Measurements from ENCODE around the gene EEF1E1. TPM values are rescaled to one million over a fixed set of nuclear protein-coding genes. Genes with fewer than 3 reads are reported as not detected.

The EEF1E1 gene
- total RNA-seq, 2 donors from 2014 or later = 31.3 to 73.9 TPM

DNA sequence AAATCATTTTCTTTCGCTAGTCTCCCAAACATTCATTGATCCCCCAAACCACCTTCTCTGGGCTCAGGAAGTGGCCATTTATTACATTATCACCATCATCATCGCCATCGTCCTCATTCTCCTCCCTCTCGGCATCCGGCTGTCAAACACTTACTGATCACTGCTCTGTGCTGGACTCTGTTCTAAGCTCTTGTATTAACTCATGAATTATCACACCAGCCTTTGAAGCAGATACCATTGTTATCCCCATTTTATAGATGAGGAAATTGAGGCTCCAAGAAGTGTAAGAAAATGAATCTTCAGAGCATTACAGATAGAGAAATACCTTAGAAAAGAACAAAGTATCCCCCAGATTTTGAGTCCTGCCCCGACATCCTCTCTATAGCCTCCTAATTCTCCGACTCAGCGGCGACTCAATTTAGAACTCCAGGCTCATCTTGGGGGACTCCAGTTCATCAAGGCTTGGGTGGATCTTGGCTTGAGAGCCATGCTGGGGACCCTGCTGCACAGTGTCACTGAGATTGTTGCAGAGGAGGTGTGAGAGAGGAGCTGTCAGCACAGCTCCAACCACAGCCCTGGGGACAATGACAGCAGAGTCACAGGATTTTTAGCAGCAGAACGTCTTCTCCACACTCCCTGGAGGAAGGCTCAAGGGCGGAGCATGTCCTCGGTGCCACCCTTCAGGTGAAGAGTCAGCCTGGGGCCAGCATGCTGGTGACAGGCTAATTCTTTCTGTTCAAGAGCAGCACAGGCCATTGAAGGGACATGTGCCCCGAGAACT lies 6.6 kb upstream of the EEF1E1 start:
- no peak overlapping the region for H3K4me3 Mint-ChIP-seq
- H3K27me3 Mint-ChIP-seq = peaks cover 36% of the 10 kb centered on the region
- no peaks in the 10 kb centered on the region for H3K4me1 Mint-ChIP-seq
- ATAC-seq (replicated peaks) = no peak
- no peaks in the 10 kb centered on the region for H3K9me3 Mint-ChIP-seq
- no peak overlapping the region for H3K27ac Mint-ChIP-seq
- H3K36me3 Mint-ChIP-seq (ENCODE audit: low read depth) = no peaks in the 10 kb centered on the region

DNA sequence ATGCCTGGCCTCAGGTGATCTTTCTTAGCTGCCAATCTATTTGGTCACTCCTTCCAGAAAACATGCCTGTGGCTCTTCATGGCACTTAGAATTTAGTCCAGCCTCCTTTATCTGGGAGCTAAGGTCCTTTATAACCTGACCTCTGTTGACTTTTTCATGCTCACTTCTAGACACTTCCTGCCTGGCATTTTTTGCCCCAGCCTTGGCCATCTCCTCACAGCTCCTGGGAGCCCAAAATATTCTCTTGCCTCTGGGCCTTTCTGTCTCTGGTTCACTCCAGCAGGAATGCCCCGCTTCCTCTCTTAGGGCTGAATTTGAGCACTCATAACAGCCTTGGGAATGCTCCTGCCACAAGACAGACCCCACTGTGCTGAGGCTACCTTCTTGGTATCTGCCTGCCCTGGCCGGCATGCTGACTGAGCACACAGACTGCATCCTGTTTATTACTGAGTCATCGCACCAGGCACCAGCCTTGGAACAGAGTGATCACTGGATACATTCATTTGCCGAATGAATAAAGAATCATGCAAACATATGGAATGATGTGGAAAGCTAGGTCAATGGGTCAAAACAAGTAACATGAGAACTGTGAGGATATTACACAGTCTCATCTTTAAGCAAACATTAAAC lies 5.8 kb upstream of the EEF1E1 start:
- H3K9me3 Mint-ChIP-seq = no peaks in the 10 kb centered on the region
- no peak for ATAC-seq (replicated peaks)
- H3K27me3 Mint-ChIP-seq = peaks cover 36% of the 10 kb centered on the region
- H3K4me1 Mint-ChIP-seq = no peaks in the 10 kb centered on the region
- no peak overlapping the region for H3K4me3 Mint-ChIP-seq
- no peaks in the 10 kb centered on the region for H3K36me3 Mint-ChIP-seq (ENCODE audit: low read depth)
- H3K27ac Mint-ChIP-seq = no peak overlapping the region

DNA sequence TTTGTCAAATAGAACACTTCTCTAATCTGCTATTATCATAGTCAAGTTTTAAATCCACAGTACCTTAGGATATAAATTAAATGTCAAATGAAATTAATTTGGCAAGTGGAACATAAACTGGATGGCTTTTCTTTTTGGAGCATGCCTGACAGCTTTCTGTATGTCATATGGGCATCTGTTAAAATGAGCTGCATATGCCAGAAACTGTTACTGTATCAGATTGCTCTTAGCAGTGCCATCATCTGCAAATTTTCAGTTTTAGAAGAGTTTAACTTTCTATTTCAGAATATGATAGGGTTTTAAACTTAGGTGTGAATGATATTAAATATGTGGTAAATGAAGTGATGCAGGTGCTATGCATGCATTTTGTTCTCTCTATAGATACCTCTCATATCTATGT lies 3.4 kb upstream of the EEF1E1 start:
- Mint-ChIP-seq H3K4me3 (no peak overlapping the region), H3K36me3 (ENCODE audit: low read depth) (peaks cover 16% of the 10 kb centered on the region), H3K27me3 (peaks cover 36% of the 10 kb centered on the region), H3K4me1 (peaks cover 12% of the 10 kb centered on the region), H3K9me3 (no peaks in the 10 kb centered on the region), H3K27ac (no peak overlapping the region)
- ATAC-seq (replicated peaks) = no peak

DNA sequence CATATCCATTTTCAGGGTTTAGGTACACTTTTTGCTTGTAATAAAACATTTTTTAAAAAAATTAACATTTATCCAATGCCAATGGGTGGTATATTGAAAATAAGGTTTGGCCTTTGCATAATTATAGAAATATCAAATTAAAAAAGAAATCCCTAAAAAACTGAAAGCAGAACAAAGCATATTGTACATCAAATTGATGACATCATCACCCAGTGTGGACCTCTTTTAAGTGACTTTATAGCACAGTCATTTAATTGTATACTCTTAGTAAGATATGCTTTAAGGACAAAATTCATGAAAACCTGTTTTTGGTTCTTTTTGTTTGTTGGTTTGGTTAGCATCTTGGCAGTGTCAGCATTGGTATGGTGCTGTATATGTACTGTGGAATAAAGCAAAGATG lies 1.4 kb upstream of the EEF1E1 start:
- Mint-ChIP-seq H3K27me3 (peaks cover 23% of the 10 kb centered on the region), H3K4me1 (peaks cover 21% of the 10 kb centered on the region), H3K4me3 (no peak overlapping the region), H3K9me3 (no peaks in the 10 kb centered on the region), H3K36me3 (ENCODE audit: low read depth) (peaks cover 36% of the 10 kb centered on the region), H3K27ac (no peak overlapping the region)
- ATAC-seq (replicated peaks) = no peak

DNA sequence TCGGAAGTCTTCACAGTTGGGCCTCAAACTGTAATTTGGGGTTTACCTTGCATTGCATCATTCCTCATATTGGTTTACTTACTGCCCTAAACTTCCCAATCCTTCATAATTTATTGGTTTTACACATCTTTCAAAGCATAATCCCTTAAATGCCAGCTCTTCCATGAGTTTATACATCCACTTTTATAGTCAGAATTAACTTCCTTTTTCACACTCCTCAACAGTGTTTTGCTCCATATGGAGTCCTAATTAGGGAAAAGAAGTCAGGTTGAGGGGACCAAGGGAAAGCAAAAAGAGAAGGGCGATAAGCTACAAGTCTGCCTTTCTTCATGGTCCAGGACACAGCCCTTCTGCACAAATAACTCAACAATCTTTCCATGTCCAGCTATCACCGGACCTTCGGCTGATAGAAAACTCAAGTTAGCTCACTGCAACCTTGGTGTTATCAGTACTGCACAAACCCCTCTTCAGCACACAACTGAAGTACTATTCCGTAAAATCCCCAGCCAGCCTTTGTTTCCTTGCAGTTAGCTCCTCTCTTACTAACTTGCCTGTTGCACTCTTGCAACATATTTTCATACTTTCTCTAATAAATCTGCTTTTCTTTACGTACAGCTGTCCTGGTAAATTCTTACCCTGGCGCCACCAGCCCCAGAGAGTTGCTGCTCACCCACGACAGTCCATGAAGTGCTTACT lies 2.0 kb downstream of the EEF1E1 start:
- Mint-ChIP-seq H3K27me3 (no peaks in the 10 kb centered on the region), H3K27ac (peak overlapping the region; percentile 37), H3K4me1 (peaks cover 21% of the 10 kb centered on the region), H3K4me3 (peak overlapping the region; percentile 94), H3K9me3 (no peaks in the 10 kb centered on the region), H3K36me3 (ENCODE audit: low read depth) (peaks cover 68% of the 10 kb centered on the region)
- no peak for ATAC-seq (replicated peaks)

DNA sequence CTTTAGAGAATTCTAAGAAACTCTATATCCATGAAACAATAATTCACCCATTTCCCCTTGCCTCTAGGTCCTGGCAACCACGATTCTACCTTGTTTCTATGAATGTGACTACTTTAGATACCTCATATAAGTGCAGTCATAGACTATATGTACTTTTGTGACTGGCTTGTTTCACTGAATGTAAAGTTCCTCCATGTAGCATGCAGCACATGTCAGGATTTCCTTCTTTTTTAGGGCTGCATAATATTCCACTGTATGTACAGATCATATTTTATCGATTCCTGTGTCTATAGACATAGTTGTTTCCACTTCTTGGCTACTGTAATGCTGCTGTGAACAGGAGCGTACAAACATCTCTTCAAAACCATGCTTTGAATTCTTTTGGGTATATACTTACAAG lies 11.7 kb downstream of the EEF1E1 start:
- ATAC-seq (replicated peaks) = no peak
- Mint-ChIP-seq H3K36me3 (ENCODE audit: low read depth) (peaks cover 96% of the 10 kb centered on the region), H3K4me3 (no peak overlapping the region), H3K27ac (no peak overlapping the region), H3K27me3 (no peaks in the 10 kb centered on the region), H3K9me3 (peaks cover 6% of the 10 kb centered on the region), H3K4me1 (peaks cover 27% of the 10 kb centered on the region)

DNA sequence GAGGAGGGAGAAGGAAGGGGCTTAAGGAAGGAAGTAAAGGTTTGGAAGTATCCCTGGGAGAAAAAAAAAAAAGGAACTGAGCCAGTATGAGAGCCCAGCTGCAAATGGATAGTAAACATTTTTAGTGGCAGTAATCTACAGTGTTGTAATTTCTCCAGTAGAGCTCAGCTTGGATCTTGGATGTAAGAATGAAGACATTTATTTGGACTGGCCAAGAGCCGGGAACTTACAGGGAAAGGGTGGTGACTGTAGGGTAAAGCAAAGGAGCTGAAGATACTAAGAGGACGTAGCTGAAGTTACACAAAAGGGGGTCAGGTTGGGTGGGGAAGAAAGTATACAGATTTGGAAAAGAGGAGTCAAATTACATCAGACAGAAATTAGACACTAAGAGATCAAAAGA lies 13.5 kb downstream of the EEF1E1 start:
- Mint-ChIP-seq H3K27ac (peak overlapping the region; percentile 42), H3K36me3 (ENCODE audit: low read depth) (peaks cover 88% of the 10 kb centered on the region), H3K27me3 (no peaks in the 10 kb centered on the region), H3K4me3 (no peak overlapping the region), H3K4me1 (peaks cover 27% of the 10 kb centered on the region), H3K9me3 (peaks cover 6% of the 10 kb centered on the region)
- ATAC-seq (replicated peaks) = no peak

DNA sequence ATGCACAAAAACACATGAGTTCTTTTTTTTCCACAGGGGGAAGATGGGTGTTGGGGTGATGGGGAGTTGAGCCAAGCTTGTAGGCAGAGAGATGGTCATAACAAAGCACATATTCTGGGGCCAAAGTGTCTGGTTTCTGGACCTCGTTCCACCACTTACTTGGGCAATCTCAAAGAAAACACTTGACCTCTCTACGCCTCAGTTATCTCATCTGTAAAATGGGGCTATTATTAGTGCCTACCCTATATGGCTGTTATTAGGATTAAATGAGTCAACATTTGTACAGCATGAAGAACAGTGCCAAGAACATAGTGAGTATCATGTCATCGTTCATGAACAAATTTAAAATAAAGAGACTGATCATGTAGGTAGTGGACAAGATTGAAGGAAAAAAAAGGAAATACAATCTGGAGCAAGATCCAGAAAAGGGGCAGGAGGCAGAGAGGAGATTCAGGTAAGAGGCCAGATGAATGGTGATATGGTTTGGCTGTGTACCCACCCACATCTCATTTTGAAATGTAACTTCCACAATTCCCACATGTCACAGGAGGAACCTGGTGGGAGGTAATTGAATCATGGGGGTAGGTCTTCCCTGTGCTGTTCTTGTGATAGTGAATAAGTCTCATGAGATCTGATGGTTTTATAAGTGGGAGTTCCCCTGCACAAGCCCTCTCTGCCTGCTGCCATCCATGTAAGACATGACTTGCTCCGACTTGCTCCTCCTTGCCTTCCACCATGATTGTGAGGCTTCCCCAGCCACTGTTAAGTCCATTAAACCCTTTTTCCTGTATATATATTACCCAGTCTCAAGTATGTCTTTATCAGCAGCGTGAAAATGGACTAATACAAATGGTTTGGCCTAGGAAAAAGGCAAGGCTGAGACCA lies 14.2 kb downstream of the EEF1E1 start:
- H3K27ac Mint-ChIP-seq = peak overlapping the region; percentile 42
- no peak for ATAC-seq (replicated peaks)
- H3K9me3 Mint-ChIP-seq = peaks cover 6% of the 10 kb centered on the region
- H3K36me3 Mint-ChIP-seq (ENCODE audit: low read depth) = peaks cover 88% of the 10 kb centered on the region
- no peaks in the 10 kb centered on the region for H3K27me3 Mint-ChIP-seq
- H3K4me1 Mint-ChIP-seq = peaks cover 33% of the 10 kb centered on the region
- no peak overlapping the region for H3K4me3 Mint-ChIP-seq

DNA sequence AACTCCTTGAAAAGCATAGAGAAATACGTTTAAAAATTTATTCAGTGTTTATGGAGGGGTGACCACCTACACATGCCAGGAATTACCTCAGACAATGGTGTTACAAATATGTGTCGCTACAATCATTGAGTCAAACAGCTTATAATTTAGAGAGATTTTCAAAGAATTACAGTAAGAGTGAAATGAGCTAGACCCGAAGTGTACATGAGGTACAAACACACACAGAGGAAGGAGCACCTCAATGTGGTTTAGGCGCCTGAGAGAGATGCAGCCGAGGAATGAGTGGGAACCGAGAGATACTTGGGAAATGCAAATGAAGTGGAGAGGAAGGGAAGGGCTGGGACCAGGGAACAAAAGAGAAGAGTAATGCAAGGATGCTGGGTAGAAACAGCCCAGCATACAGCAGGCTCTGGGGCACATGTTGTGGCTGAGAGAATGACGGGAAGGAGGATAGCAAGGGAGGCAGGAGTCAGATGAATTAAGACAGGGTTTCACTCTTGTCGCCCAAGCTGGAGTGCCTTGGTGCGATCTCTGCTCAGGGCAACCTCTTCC lies 15.5 kb downstream of the EEF1E1 start:
- Mint-ChIP-seq H3K4me1 (peaks cover 33% of the 10 kb centered on the region), H3K36me3 (ENCODE audit: low read depth) (peaks cover 86% of the 10 kb centered on the region), H3K9me3 (peaks cover 6% of the 10 kb centered on the region), H3K4me3 (peak overlapping the region; percentile 6), H3K27me3 (no peaks in the 10 kb centered on the region), H3K27ac (peak overlapping the region; percentile 50)
- peak; percentile 81 for ATAC-seq (replicated peaks)

DNA sequence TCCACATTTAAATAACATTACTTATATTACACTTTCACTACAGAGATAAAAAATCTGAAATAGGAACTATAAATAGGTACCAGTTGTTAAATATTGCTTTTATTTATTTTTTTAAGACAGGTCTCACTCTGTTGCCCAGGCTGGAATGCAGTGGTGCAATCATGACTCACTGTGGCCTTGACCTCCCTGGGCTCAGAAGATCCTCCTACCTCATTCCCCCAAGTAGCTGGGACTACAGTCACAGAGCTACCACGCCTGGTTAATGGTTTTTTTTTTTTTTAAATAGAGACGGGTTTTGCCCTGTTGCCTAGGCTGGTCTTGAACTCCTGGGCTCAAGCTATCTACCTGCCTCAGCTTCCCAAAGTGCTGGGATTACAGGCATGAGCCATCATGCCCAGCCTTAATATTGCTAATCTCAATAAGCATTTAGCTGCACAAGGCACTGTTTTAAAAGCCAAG lies 17.3 kb downstream of the EEF1E1 start:
- Mint-ChIP-seq H3K4me1 (peaks cover 37% of the 10 kb centered on the region), H3K27ac (no peak overlapping the region), H3K36me3 (ENCODE audit: low read depth) (peaks cover 86% of the 10 kb centered on the region), H3K27me3 (no peaks in the 10 kb centered on the region), H3K9me3 (peaks cover 6% of the 10 kb centered on the region), H3K4me3 (no peak overlapping the region)
- no peak for ATAC-seq (replicated peaks)

DNA sequence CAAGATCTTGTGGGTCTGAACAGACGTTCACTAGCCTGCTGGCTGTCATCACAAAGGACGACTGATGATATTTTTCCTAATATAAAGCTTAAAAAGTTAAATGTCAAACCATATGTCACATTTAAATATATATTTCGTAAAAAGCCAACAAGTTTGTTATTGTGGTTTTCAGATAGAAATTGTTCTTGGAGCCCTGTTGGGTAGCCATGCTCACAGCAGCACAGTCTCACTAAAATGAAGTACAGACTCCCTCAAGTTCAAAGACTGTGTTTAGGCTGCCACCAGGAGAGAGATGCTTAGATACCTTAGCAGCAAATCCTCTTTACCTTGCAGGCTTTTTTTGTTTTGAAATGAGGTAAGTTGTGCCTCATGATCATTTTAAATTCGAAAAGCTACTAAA lies 17.8 kb downstream of the EEF1E1 start:
- ATAC-seq (replicated peaks) = no peak
- Mint-ChIP-seq H3K27ac (no peak overlapping the region), H3K36me3 (ENCODE audit: low read depth) (peaks cover 87% of the 10 kb centered on the region), H3K27me3 (no peaks in the 10 kb centered on the region), H3K4me1 (peaks cover 37% of the 10 kb centered on the region), H3K4me3 (no peak overlapping the region), H3K9me3 (peaks cover 6% of the 10 kb centered on the region)

DNA sequence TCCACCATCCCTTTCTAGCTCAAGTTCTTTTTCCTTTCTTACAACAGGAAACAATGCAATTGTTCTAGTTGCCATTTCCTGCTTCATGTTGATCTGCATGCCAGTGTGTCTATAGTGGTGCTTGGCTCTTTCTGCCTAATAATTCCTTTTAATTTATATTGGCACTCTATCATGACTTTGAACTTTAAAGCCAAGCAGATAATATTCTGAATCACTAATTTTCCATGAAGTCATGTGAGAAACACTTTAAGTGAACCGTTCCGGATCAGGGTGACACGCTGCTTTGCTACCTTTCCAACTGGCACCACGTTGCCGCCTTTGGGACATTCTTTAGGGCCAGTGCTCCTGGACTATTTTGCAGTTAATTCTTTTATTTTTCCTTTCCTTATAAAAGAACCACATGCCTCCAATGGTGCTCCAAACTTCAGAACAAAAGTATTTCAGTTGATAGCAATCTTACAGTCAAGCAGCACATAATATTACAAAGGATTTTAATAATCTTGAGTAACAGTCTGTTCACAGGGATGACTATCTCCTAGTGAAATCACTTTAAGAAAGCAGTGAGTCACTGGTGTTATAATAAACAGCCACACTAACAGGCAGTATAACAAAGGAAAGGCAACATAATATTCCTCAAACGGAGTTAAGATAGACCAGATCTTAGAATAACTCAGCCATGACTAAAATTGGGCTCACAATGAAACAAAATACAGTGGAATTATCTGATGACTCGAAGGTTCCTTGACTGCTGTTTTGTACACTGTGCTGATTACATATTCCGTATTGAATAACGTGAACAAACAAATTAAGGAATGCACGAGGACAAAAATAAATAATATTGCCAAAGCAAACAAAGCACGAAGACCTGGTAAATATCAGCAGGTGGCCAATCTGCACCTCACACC lies 19.1 kb downstream of the EEF1E1 start:
- Mint-ChIP-seq H3K27ac (peak overlapping the region; percentile 15), H3K27me3 (no peaks in the 10 kb centered on the region), H3K36me3 (ENCODE audit: low read depth) (peaks cover 86% of the 10 kb centered on the region), H3K9me3 (no peaks in the 10 kb centered on the region), H3K4me3 (no peak overlapping the region), H3K4me1 (peaks cover 30% of the 10 kb centered on the region)
- peak; percentile 72 for ATAC-seq (replicated peaks)

DNA sequence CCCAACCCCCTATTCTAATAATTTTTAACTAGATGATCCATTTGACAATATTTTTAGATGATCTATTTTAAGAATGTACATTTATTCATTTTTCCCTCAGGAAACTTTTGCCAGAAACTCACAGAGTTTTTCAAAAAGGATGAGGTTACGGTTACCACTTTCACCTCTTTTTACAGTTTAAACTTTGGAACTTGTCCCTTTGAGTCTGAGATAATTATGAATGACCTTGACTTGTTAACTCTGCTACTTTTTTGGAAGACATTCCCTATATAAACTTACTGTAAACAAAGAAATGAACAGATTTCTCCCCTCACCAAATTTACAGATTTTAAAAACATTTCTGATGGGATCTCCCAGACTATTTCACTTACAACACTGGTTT lies 19.8 kb downstream of the EEF1E1 start:
- H3K27me3 Mint-ChIP-seq = no peaks in the 10 kb centered on the region
- peaks cover 24% of the 10 kb centered on the region for H3K4me1 Mint-ChIP-seq
- ATAC-seq (replicated peaks) = no peak
- H3K9me3 Mint-ChIP-seq = no peaks in the 10 kb centered on the region
- no peak overlapping the region for H3K4me3 Mint-ChIP-seq
- peak overlapping the region; percentile 12 for H3K27ac Mint-ChIP-seq
- peaks cover 86% of the 10 kb centered on the region for H3K36me3 Mint-ChIP-seq (ENCODE audit: low read depth)
